CD4-positive, alpha-beta memory T cell (primary cell): Measurements from ENCODE around the gene ZBTB9. TPM values are rescaled to one million over a fixed set of nuclear protein-coding genes. Genes with fewer than 3 reads are reported as not detected.

Experiments
- CTCF ChIA-PET: fragments of 350-600 bp; sonication (Branson Sonifier 250); formaldehyde crosslinking; loops from one replicate; lab custom pipeline; 2021; ENCODE audit warnings: inconsistent platforms; ENCODE audit not compliant: partially characterized antibody; lab: Charles Lee
- POLR2A ChIA-PET: fragments of 350-600 bp; sonication (Branson Sonifier 250); formaldehyde crosslinking; loops from one replicate; lab custom pipeline; 2021; ENCODE audit not compliant: partially characterized antibody; lab: Charles Lee
- DNase-seq, 5 donors: peaks; one replicate each; pipeline versions ENCODE4 v3.0.0 to v3.0.0-alpha.2; 2020 to 2022; ENCODE audit warnings: mixed read lengths in 1 of 5
- H3K27ac ChIP-seq: one replicate; pipeline ENCODE4 v1.7.0; 2013; ENCODE audit warnings: low read depth, low read length
- H3K27me3 ChIP-seq: 2 replicates; pipeline ENCODE4 v1.7.0; 2013; ENCODE audit warnings: mild to moderate bottlenecking, low read length, moderate library complexity; ENCODE audit not compliant: insufficient read depth
- H3K36me3 ChIP-seq: 2 replicates; pipeline ENCODE4 v1.7.0; 2013; ENCODE audit warnings: mild to moderate bottlenecking, low read length, moderate library complexity; ENCODE audit not compliant: insufficient read depth
- H3K4me1 ChIP-seq: 2 replicates; pipeline ENCODE4 v1.7.0; 2013; ENCODE audit warnings: mild to moderate bottlenecking, low read length, moderate library complexity; ENCODE audit not compliant: insufficient read depth
- H3K4me3 ChIP-seq, 2 donors: one replicate each; pipeline ENCODE4 v1.7.0; 2013; ENCODE audit warnings: low read length in 2 of 2, mild to moderate bottlenecking in 1 of 2
- H3K9me3 ChIP-seq, 2 donors: one replicate each; pipeline ENCODE4 v1.7.0; 2013; ENCODE audit warnings: low read length in 2 of 2, control low read depth in 1 of 2; ENCODE audit not compliant: control insufficient read depth in 1 of 2
- H3K27ac Mint-ChIP-seq, 7 donors: one replicate each; pipeline ENCODE4 v1.8.0; 2020 to 2021; ENCODE audit warnings: mixed read lengths in 7 of 7, mild to moderate bottlenecking in 6 of 7, inconsistent platforms in 3 of 7, moderate library complexity in 3 of 7
- H3K27me3 Mint-ChIP-seq, 2 donors: one replicate each; pipeline ENCODE4 v1.8.0; 2020 to 2021; ENCODE audit warnings: mixed read lengths in 2 of 2
- H3K36me3 Mint-ChIP-seq, 2 donors: one replicate each; pipeline ENCODE4 v1.8.0; 2020 to 2021; ENCODE audit warnings: mixed read lengths in 2 of 2, inconsistent platforms in 1 of 2, mild to moderate bottlenecking in 1 of 2
- H3K4me1 Mint-ChIP-seq, 4 donors: one replicate each; pipeline ENCODE4 v1.8.0; 2020 to 2021; ENCODE audit warnings: mixed read lengths in 4 of 4, mild to moderate bottlenecking in 1 of 4
- H3K4me3 Mint-ChIP-seq, 8 donors: one replicate each; pipeline ENCODE4 v1.8.0; 2020 to 2021; ENCODE audit warnings: mixed read lengths in 8 of 8, mild to moderate bottlenecking in 7 of 8, moderate library complexity in 6 of 8, inconsistent platforms in 3 of 8
- H3K9me3 Mint-ChIP-seq, 8 donors: one replicate each; pipeline ENCODE4 v1.8.0; 2020 to 2021; ENCODE audit warnings: mixed read lengths in 8 of 8, mild to moderate bottlenecking in 5 of 8, inconsistent platforms in 3 of 8, moderate library complexity in 1 of 8
- intact Hi-C: fragments of 100-400 bp; cut with micrococcal nuclease; formaldehyde crosslinking; loops from one replicate; pipeline ENCODE4 v1.15.1; 2023
- polyA plus RNA-seq, 2 donors: library from polyadenylated mRNA; unstranded; fragments of 300-500 nt; fragmentation: Illumina TruSeq; gene quantifications; one replicate each; pipeline ENCODE4 v1.2.3, GENCODE V29; 2021
- total RNA-seq, 2 experiments: library from RNA; stranded (reverse); gene quantifications; one replicate each; pipeline ENCODE4 v1.2.3, GENCODE V29; 2021

ZBTB9 gene
- total and polyA plus RNA-seq, 4 experiments from 2014 or later = 5.7 to 12.8 (median 11.8) TPM

DNA sequence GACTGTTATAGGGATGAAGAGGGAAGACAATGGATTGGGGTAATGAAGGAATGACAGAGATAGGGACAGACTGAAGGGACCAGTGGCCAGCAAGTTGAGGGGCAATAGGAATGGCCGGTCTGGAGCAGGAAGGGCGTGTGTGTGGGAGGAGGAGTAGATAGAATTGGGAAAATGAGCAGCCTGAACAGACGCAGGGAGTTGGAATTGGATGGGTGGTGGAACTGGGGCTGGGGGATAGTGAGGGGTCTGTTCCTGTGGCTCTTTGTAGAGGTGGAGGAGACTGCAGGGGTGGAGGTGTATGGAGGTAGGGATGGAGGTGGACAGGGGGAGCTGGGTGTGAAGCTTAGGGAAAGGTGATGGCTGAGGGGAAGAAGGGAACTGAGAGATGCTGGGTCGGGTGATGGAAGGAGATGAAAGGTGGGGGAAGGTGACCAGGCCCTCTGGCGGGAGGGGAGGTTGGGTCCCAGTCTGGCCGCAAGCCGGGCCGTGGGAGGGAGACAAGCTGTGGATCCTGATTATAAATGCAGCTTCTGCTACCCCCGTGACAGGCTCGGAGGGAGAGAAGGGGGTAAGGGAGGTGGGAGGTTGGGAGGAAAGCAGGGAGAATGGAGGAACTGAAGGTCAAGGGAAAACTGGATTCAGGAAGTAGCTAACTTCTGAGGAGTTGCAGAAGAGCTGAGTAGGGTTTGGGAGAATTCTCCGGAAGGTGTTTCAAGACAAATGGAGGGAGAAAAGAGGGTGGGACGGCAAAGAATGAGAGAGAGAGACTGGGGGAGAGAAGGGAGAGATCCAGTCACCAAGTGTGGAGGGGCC is 29.3 kb upstream of the ZBTB9 start:
- Mint-ChIP-seq H3K36me3 (peaks cover 0 to 8% of the 10 kb centered on the region in 2 donors), H3K4me3 (peak overlapping the region; percentile 84 to 99 (median 94)), H3K9me3 (peaks cover 0 to 2% (median 0%) of the 10 kb centered on the region in 8 donors), H3K27me3 (no peaks in the 10 kb centered on the region), H3K27ac (peak overlapping the region; percentile 96 to 100 (median 98)), H3K4me1 (peaks cover 53 to 88% (median 60%) of the 10 kb centered on the region in 4 donors)
- intact Hi-C loops = loop anchor here (1.0 kb wide), 2 partner anchors 15 to 80 kb away; no protein-coding TSS in a partner anchor
- Histone ChIP-seq H3K36me3 (no peaks in the 10 kb centered on the region), H3K4me3 (peak overlapping the region; percentile 59 to 63), H3K9me3 (no peaks in the 10 kb centered on the region), H3K4me1 (peaks cover 59% of the 10 kb centered on the region), H3K27ac (peak overlapping the region; percentile 90), H3K27me3 (no peaks in the 10 kb centered on the region)
- peak in 1 of 5 donors; percentile 38 for DNase-seq
- CTCF ChIA-PET = interaction anchor here (0.9 to 2.6 kb wide), 8 partner anchors 9 to 155 kb away, joined by 3 to 26 read pairs (median 4); no protein-coding TSS in a partner anchor
- POLR2A ChIA-PET = interaction anchor here (0.6 to 4.7 kb wide), 17 partner anchors 8 to 453 kb away, joined by 3 to 64 read pairs (median 12); partner anchors contain the start of genes B3GALT4, CUTA, ITPR3 and KIFC1

DNA sequence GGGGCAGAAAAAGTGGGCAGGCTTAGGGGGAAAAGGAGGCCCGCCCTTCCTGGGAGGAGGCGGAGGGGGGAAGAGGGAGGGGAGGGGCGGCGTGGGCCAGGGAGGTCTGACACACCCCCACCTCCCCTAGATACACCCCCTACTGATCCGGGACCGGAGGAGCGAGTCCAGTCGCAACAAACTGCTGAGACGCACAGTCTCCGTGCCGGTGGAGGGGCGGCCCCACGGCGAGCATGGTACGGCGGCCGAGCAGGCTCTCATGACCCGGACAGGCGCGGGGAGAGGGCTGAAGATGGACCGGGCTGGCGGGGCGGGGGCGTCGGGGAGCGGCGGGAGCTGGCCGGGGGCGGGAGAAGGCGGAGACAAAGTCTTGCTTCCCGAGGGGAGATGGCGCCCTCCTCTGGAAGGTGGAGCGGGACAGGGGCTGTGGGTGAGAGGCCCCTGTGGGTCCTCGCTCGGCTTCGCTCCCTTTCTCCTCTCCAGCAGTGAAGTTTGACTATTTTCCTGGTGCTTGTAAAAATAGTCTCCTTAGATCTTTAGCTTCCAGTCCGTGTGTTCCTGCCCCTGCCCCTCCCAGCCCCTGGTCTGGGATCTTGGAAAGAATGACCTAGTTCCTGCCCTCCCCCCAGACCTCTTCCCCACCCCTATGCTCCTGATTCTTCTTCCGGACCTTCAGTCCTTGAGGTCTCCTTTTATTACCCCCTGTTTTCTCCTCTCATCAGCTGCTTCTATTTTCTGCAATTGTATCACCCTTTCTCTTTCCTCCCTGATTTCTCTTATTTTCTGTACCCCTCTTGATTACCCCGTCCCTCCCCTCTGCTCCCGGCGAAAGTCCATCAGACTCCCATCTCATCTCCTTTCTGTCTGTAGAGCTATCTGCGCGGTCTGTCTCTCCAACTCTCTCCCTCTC is 28.5 kb upstream of the ZBTB9 start:
- peaks cover 0 to 8% of the 10 kb centered on the region in 2 donors for H3K36me3 Mint-ChIP-seq
- no peaks in the 10 kb centered on the region for H3K27me3 ChIP-seq
- intact Hi-C loops = loop anchor here (1.0 kb wide), 4 partner anchors 8 to 81 kb away; partner anchors contain the start of genes CUTA and KIFC1
- peaks cover 0 to 2% (median 0%) of the 10 kb centered on the region in 8 donors for H3K9me3 Mint-ChIP-seq
- peak overlapping the region; percentile 90 for H3K27ac ChIP-seq
- H3K9me3 ChIP-seq = no peaks in the 10 kb centered on the region
- H3K4me3 Mint-ChIP-seq = peak overlapping the region; percentile 84 to 99 (median 94)
- H3K4me1 Mint-ChIP-seq = peaks cover 62 to 96% (median 68%) of the 10 kb centered on the region in 4 donors
- H3K36me3 ChIP-seq = no peaks in the 10 kb centered on the region
- peak overlapping the region; percentile 96 to 100 (median 98) for H3K27ac Mint-ChIP-seq
- H3K4me3 ChIP-seq = peak overlapping the region; percentile 59 to 63
- POLR2A ChIA-PET = interaction anchor here (0.6 to 4.7 kb wide), 21 partner anchors 9 to 454 kb away, joined by 3 to 64 read pairs (median 8); partner anchors contain the start of genes B3GALT4, BAK1, CUTA and ITPR3
- DNase-seq = peak; percentile 80 to 87 (median 80)
- peaks cover 61% of the 10 kb centered on the region for H3K4me1 ChIP-seq
- CTCF ChIA-PET = interaction anchor here (0.6 to 2.6 kb wide), 9 partner anchors 10 to 156 kb away, joined by 3 to 26 read pairs (median 4); no protein-coding TSS in a partner anchor
- no peaks in the 10 kb centered on the region for H3K27me3 Mint-ChIP-seq

- H3K36me3 ChIP-seq = no peaks in the 10 kb centered on the region
- Mint-ChIP-seq H3K9me3 (peaks cover 0 to 2% (median 0%) of the 10 kb centered on the region in 8 donors), H3K36me3 (peaks cover 0 to 10% of the 10 kb centered on the region in 2 donors), H3K4me3 (peak overlapping the region; percentile 84 to 99 (median 94)), H3K4me1 (peaks cover 59 to 95% (median 66%) of the 10 kb centered on the region in 4 donors), H3K27ac (peak overlapping the region; percentile 96 to 100 (median 98)), H3K27me3 (no peaks in the 10 kb centered on the region)
- peaks cover 62% of the 10 kb centered on the region for H3K4me1 ChIP-seq
- ChIA-PET CTCF (interaction anchor here (0.6 to 2.6 kb wide), 5 partner anchors 11 to 157 kb away, joined by 3 to 26 read pairs (median 7); no protein-coding TSS in a partner anchor), POLR2A (interaction anchor here (0.8 to 4.7 kb wide), 15 partner anchors 10 to 177 kb away, joined by 3 to 64 read pairs (median 14); partner anchors contain the start of genes B3GALT4, BAK1, CUTA and KIFC1)
- peak; percentile 45 to 77 (median 54) for DNase-seq
- H3K27me3 ChIP-seq = no peaks in the 10 kb centered on the region
- H3K27ac ChIP-seq = peak overlapping the region; percentile 90
- no peaks in the 10 kb centered on the region for H3K9me3 ChIP-seq
- peak overlapping the region; percentile 48 to 63 for H3K4me3 ChIP-seq
- intact Hi-C loops = loop anchor here (1.0 kb wide), 2 partner anchors 9 to 36 kb away; partner anchors contain the start of genes CUTA and KIFC1
Observed at GRCh38 chr6:33426590-33427511, 27.5 kb upstream of the ZBTB9 start.

GRCh38 chr6:33427585-33428223 is 26.7 kb upstream of the ZBTB9 start:
- intact Hi-C loops = loop anchor here (2.0 kb wide), 1 partner anchor 143 kb away; no protein-coding TSS in a partner anchor
- peak overlapping the region; percentile 96 to 100 (median 98) for H3K27ac Mint-ChIP-seq
- peak overlapping the region; percentile 90 for H3K27ac ChIP-seq
- DNase-seq = peak; percentile 61 to 78 (median 65)
- peaks cover 0 to 2% (median 0%) of the 10 kb centered on the region in 8 donors for H3K9me3 Mint-ChIP-seq
- peaks cover 63 to 95% (median 72%) of the 10 kb centered on the region in 4 donors for H3K4me1 Mint-ChIP-seq
- CTCF ChIA-PET = no interaction called here
- POLR2A ChIA-PET = interaction anchor here (0.8 to 4.1 kb wide), 5 partner anchors 10 to 151 kb away, joined by 3 to 77 read pairs (median 18); partner anchors contain the start of genes B3GALT4, CUTA, PHF1 and SYNGAP1
- peak overlapping the region; percentile 87 to 99 (median 94) for H3K4me3 Mint-ChIP-seq
- H3K9me3 ChIP-seq = no peaks in the 10 kb centered on the region
- no peaks in the 10 kb centered on the region for H3K27me3 ChIP-seq
- peaks cover 0 to 11% of the 10 kb centered on the region in 2 donors for H3K36me3 Mint-ChIP-seq
- peak overlapping the region; percentile 48 to 63 for H3K4me3 ChIP-seq
- peaks cover 68% of the 10 kb centered on the region for H3K4me1 ChIP-seq
- no peaks in the 10 kb centered on the region for H3K27me3 Mint-ChIP-seq
- H3K36me3 ChIP-seq = no peaks in the 10 kb centered on the region

DNA sequence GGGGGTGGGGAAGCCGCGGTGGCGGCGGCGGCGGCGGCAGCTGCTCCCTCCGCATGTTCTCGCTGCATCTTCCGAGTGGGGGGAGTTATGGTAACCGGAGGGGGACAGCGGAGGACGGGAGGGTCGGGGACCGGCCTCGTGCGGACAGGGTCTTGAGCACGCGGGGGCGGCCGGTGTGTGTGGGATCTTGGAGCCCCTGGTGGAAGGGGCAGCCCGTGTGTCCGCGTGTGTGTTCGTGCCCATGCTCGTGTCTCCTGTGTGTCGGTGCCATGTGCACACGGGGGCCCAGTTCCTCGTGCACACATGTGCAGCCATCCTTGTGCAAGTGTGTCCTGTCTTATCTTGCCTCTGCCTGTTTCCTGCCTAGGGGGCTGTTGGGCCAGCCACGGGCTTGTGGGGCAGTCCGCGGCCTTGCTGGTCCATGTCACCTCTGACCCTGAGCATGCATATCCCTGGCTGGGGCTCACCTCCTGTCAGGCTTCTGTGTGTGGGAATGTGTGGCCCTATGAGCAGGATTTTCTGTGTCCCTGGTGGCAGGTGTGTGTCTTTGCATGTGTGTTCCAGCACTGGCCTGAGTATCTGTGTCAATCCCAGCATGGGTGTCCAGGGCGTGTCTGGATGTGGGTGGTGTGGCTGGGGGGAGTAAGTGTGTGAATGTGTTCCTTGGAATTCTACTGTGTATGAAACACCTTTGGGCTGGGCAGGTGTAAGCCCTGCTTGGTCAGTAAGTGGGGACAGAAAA is 26.0 kb upstream of the ZBTB9 start:
- H3K27ac ChIP-seq = peak overlapping the region; percentile 76
- DNase-seq = peak in 4 of 5 donors; percentile 46 to 56 (median 52)
- ChIA-PET POLR2A (interaction anchor here (0.8 to 4.7 kb wide), 15 partner anchors 11 to 457 kb away, joined by 3 to 77 read pairs (median 10); partner anchors contain the start of genes B3GALT4, BAK1, CUTA and PHF1), CTCF (interaction anchor here (0.8 to 1.8 kb wide), 6 partner anchors 10 to 150 kb away, joined by 3 to 8 read pairs (median 3); partner anchors contain the start of genes CUTA, SYNGAP1 and ZBTB9)
- H3K9me3 ChIP-seq = no peaks in the 10 kb centered on the region
- peaks cover 68% of the 10 kb centered on the region for H3K4me1 ChIP-seq
- H3K27ac Mint-ChIP-seq = peak overlapping the region; percentile 94 to 99 (median 98)
- no peaks in the 10 kb centered on the region for H3K36me3 ChIP-seq
- peaks cover 0 to 14% of the 10 kb centered on the region in 2 donors for H3K36me3 Mint-ChIP-seq
- intact Hi-C loops = loop anchor here (2.0 kb wide), 1 partner anchor 142 kb away; no protein-coding TSS in a partner anchor
- H3K4me3 Mint-ChIP-seq = peak overlapping the region; percentile 84 to 94 (median 91)
- peaks cover 0 to 2% (median 0%) of the 10 kb centered on the region in 8 donors for H3K9me3 Mint-ChIP-seq
- peak overlapping the region; percentile 21 to 66 for H3K4me3 ChIP-seq
- no peaks in the 10 kb centered on the region for H3K27me3 ChIP-seq
- H3K4me1 Mint-ChIP-seq = peaks cover 65 to 94% (median 76%) of the 10 kb centered on the region in 4 donors
- no peaks in the 10 kb centered on the region for H3K27me3 Mint-ChIP-seq
